ENCODE measurements around the gene BTN3A1.
"Not testable (repeated sequence)": the region's sequence is repeated elsewhere in the genome, so short reads cannot be mapped to it uniquely, and the experiment has no call there.

The BTN3A1 gene

DNA sequence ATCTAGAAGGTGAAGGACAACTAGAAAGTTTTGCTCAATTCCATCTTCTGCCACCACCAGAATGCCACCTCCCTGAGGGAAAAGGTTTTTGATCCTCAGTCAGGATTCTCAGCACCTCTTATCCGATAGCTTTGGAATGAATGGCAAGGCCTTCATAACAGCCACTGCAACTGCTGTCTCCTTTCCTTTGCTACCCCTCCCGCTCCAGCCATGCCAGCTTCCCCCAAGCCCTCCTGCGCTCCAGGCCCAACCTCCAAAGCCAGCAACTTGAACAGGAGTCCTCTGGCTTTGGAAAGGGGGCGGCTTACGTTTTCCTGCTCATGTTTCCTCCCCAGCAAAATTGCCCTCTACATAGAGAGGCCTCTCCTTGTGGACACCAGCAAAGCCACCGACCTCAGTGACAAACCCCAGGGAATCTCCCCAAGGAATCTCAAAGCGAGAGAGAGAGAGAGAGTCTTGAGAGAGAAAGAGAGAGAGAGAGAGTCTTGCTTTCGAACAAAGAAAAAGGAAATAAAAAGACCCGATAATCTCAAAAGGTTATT is 55.3 kb downstream of the BTN3A1 start:
- DNase-seq (ENCODE audit: low spot score): no peak
- TF ChIP-seq, protein P1, sequence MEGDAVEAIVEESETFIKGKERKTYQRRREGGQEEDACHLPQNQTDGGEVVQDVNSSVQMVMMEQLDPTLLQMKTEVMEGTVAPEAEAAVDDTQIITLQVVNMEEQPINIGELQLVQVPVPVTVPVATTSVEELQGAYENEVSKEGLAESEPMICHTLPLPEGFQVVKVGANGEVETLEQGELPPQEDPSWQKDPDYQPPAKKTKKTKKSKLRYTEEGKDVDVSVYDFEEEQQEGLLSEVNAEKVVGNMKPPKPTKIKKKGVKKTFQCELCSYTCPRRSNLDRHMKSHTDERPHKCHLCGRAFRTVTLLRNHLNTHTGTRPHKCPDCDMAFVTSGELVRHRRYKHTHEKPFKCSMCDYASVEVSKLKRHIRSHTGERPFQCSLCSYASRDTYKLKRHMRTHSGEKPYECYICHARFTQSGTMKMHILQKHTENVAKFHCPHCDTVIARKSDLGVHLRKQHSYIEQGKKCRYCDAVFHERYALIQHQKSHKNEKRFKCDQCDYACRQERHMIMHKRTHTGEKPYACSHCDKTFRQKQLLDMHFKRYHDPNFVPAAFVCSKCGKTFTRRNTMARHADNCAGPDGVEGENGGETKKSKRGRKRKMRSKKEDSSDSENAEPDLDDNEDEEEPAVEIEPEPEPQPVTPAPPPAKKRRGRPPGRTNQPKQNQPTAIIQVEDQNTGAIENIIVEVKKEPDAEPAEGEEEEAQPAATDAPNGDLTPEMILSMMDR (IDR thresholded peaks at IDR 0.05; ENCODE audit: extremely low read depth, insufficient read depth, missing control alignments): no peak
- in situ Hi-C loops (cut with MboI; ENCODE audit: low pct_unique_long_range_greater_than_20kb, low sequenced_read_pairs, unreplicated experiment): no loop called here

DNA sequence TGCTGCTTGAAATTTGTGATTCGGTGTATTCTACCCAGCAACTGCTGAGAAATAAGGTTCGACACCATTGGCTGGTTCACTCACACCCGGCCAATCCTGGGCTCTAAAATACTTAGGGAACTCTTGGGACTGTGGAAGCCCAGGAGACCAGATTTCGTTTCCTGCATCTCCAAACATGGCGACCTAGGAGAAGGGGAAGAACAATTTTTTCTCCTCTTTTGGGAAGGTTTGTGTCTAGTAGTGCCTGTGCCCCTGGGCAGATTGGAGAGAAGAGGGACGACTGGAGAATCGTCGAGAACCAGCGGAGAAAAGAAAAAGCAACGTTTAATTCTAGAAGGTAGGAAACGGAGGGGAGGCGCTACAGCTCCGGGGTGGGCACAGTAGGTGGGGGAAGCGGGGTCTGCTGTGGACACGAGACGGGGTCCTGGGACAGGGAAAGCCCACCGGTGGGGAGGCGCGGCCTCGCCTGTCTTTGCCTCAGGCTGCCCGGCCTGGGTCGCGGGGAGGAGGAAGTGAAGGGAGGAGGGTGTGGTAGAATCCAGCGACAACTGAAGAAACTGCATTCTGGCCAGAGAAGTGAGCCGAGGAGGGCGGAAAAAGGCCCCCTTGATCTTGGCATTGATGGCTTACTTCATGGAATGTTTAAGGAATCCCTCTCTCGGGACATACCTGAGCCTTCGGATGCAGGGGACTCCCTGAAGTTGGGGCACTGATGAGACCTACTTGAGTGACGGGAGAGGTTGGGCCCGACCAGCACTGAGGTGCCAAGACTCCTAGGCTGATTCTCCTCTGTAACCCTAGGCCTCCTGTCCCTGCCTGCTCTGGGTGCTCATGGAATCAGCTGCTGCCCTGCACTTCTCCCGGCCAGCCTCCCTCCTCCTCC is 56.0 kb downstream of the BTN3A1 start, which contains the start of gene BTN2A1:
Gene BTN2A1, plus strand, starts transcription at position 150 of the 883 bp plus-strand sequence. Its CDS starts 682 bp downstream, at position 832.
- TF ChIP-seq, protein P1 (IDR thresholded peaks at IDR 0.05; ENCODE audit: extremely low read depth, insufficient read depth, missing control alignments): no peak
- DNase-seq (ENCODE audit: low spot score): peak; percentile 83

DNA sequence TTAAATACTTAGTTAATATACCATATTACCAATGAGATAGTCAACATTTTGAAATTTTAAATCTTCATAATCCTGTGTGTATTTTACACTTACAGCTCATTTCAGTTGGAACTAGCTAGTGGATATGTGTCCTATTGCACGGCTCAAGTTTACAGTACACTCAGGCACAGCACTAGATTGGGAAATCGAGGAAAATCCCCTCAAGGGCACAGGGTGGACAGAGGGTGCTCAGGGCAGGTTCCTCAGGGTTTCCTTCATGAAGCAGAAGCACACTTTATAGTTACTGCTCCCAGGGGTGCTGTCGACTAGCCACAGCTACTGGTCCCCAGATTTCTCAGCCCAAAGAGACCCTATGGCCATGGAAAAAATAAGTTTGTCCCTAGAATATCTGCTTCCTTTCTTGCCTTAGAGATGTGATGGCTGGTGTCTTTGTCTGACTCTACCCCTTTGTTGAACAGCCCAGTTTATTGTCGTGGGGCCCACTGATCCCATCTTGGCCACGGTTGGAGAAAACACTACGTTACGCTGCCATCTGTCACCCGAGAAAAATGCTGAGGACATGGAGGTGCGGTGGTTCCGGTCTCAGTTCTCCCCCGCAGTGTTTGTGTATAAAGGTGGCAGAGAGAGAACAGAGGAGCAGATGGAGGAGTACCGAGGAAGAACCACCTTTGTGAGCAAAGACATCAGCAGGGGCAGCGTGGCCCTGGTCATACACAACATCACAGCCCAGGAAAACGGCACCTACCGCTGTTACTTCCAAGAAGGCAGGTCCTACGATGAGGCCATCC is 57.1 kb downstream of the BTN3A1 start:
- TF ChIP-seq, protein P1 (IDR thresholded peaks at IDR 0.05; ENCODE audit: extremely low read depth, insufficient read depth, missing control alignments): no peak
- in situ Hi-C loops (cut with MboI; ENCODE audit: low pct_unique_long_range_greater_than_20kb, low sequenced_read_pairs, unreplicated experiment): no loop called here
- no peak for DNase-seq (ENCODE audit: low spot score)

More for the DNA sequence above, 56.0 kb downstream of the BTN3A1 start, which contains the start of gene BTN2A1:
- in situ Hi-C loops (cut with MboI; ENCODE audit: low pct_unique_long_range_greater_than_20kb, low sequenced_read_pairs, unreplicated experiment): no loop called here

DNA sequence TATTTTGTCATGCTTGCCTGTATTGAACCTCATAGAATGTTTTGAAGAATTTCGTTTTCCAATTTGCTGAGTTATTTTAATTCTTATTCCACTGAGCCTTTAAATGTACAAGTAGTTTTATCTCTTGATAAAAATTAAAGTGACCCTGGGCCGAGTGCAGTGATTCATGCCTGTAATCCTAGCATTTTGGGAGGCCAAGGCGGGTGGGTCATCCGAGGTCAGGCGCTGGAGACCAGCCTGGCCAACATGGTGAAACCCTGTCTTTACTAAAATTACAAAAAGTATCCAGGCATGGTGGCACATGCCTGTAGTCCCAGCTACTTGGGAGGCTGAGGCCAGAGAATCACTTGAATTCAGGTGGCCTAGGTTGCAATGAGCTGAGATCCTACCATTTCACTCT is 59.3 kb downstream of the BTN3A1 start:
- in situ Hi-C loops (cut with MboI; ENCODE audit: low pct_unique_long_range_greater_than_20kb, low sequenced_read_pairs, unreplicated experiment); DNase-seq (ENCODE audit: low spot score): not testable (repeated sequence)

DNA sequence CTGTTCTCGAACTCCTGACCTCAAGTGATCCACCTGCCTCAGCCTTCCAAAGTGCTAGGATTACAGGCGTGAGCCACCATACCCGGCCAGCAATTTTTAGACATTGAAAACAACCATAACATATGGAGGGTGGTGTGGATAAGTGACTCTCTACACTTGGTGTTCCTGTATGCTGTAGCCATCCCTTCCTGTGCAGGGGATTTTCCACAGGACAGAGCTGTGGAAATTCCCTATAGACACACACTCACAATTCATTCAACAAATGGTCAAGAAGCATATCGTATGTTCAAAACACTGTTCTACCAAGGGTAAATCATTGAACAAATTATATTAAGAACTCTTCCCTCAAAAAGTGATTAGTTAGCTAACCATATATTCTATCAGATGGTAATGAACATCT is 61.9 kb downstream of the BTN3A1 start:
- in situ Hi-C loops (cut with MboI; ENCODE audit: low pct_unique_long_range_greater_than_20kb, low sequenced_read_pairs, unreplicated experiment): no loop called here
- DNase-seq (ENCODE audit: low spot score): no peak
- TF ChIP-seq, protein P1 (IDR thresholded peaks at IDR 0.05; ENCODE audit: extremely low read depth, insufficient read depth, missing control alignments): no peak

DNA sequence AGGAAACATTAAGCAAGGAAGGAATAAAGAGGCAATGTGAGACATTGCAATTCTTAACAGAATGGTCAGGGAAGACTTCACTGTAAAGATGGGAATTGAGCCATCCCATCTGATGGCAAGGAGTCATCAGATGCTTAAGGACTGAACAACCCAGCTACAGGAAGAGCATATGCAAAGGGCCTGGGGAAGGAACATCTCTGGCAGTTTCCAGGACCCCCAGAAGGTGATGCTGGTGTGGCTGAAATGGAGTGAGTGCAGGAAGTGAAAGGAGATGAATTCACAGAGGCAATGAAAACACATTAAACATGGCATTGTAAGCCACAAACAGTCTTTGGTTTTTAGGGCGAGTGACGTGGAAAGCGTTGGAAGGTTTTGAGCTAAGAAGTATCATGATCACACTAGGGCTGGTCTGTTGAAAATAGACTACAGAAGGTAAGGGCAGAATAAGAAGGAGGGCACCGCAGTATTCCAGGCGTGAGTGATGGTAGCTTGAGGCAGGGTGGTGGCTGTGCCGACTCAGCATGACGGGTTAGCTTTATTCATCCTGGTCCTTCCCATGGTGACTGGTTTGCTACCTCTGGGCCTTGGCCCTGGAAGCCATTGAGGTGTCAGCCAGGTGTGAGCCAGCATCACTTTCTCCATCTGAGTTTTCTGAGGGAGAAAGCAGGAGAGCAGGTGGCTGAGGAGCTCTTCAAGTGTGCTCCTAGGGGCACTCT is 62.5 kb downstream of the BTN3A1 start:
- no peak for DNase-seq (ENCODE audit: low spot score)
- TF ChIP-seq, protein P1 (IDR thresholded peaks at IDR 0.05; ENCODE audit: extremely low read depth, insufficient read depth, missing control alignments): no peak
- in situ Hi-C loops (cut with MboI; ENCODE audit: low pct_unique_long_range_greater_than_20kb, low sequenced_read_pairs, unreplicated experiment): no loop called here

Data from GM13977 (cell line).